Spleen (tissue), 11 donors: ENCODE results near the gene TMCC3. TPM values are rescaled to one million over a fixed set of nuclear protein-coding genes. Genes with fewer than 3 reads are reported as not detected.

Experiments used
- DNase-seq: peaks from one replicate; pipeline ENCODE4 v3.0.0-alpha.2; 2020
- H3K27ac ChIP-seq, 8 donors: fragments of 200-600 bp; sonication (generic) in 7 of 8; 1 replicate in 4 of 8; 2 replicates in 4 of 8; pipeline versions ENCODE4 v1.5.0 to v1.8.0; 2016 to 2021; ENCODE audit warnings: inconsistent platforms in 4 of 8, mild to moderate bottlenecking in 4 of 8, moderate library complexity in 1 of 8
- H3K27me3 ChIP-seq, 7 donors: fragments of 200-600 bp; sonication (generic) in 6 of 7; replicated peaks in 1 of 7; 1 replicate in 4 of 7; 2 replicates in 3 of 7; pipeline versions ENCODE4 v1.5.0 to v1.8.0; 2016 to 2021; ENCODE audit warnings: inconsistent platforms in 3 of 7, mild to moderate bottlenecking in 1 of 7
- H3K36me3 ChIP-seq, 6 donors: fragments of 200-600 bp; sonication (generic) in 5 of 6; 1 replicate in 4 of 6; 2 replicates in 2 of 6; pipeline versions ENCODE4 v1.5.0 to v1.8.0; 2016 to 2021; ENCODE audit warnings: inconsistent platforms in 2 of 6
- H3K4me1 ChIP-seq, 6 donors: fragments of 200-600 bp; sonication (generic) in 5 of 6; 1 replicate in 3 of 6; 2 replicates in 3 of 6; pipeline versions ENCODE4 v1.5.0 to v1.8.0; 2016 to 2021; ENCODE audit warnings: inconsistent platforms in 3 of 6
- H3K4me3 ChIP-seq, 8 donors: fragments of 200-600 bp; sonication (generic) in 7 of 8; 1 replicate in 4 of 8; 2 replicates in 4 of 8; pipeline versions ENCODE4 v1.5.0 to v1.8.0; 2016 to 2021; ENCODE audit warnings: inconsistent platforms in 4 of 8, mild to moderate bottlenecking in 4 of 8, moderate library complexity in 2 of 8
- H3K9me3 ChIP-seq, 8 donors: fragments of 200-600 bp; sonication (generic) in 7 of 8; 1 replicate in 4 of 8; 2 replicates in 4 of 8; pipeline versions ENCODE4 v1.5.0 to v1.8.0; 2016 to 2021; ENCODE audit warnings: inconsistent platforms in 4 of 8
- CTCF ChIP-seq, 11 experiments: fragments of 200-600 bp in 7 of 11; fragments of 450-650 bp in 4 of 11; sonication (generic) in 4 of 11; IDR thresholded peaks in 8 of 11; conservative IDR thresholded peaks in 3 of 11; 1 replicate in 7 of 11; 2 replicates in 4 of 11; pipeline versions ENCODE4 v1.4.0 to v1.8.0; 2016 to 2021; ENCODE audit warnings: antibody characterized with exemption in 11 of 11, inconsistent platforms in 4 of 11, mild to moderate bottlenecking in 1 of 11
- POLR2A ChIP-seq, 3 donors: fragments of 450-650 bp; IDR thresholded peaks; one replicate each; pipeline ENCODE4 v1.5.1; 2017; ENCODE audit warnings: antibody characterized with exemption in 3 of 3, mild to moderate bottlenecking in 1 of 3
- POLR2AphosphoS5 ChIP-seq, 3 donors: sonication (generic); formaldehyde crosslinking; IDR thresholded peaks; one replicate each; pipeline ENCODE4 v1.5.1; 2017; ENCODE audit warnings: antibody characterized with exemption in 3 of 3
- WGBS, 5 donors: extraction: QIAGEN DNeasy Blood & Tissue Kit in 3 of 5; methylation state at CpG; one replicate each; pipeline versions ENCODE4 v1.1.5 to v1.1.7; 2013 to 2018; 5-methylcytosine and 5-hydroxymethylcytosine counted together
- intact Hi-C: fragments of 100-400 bp; cut with DNase I; formaldehyde crosslinking; loops from one replicate; pipeline ENCODE4 v1.15.0; 2023; ENCODE audit warnings: low total_unique reads
- polyA plus RNA-seq, 3 donors: library from polyadenylated mRNA; stranded (reverse); fragments of 200-250 nt; gene quantifications; one replicate each; pipeline ENCODE4 v1.2.1, GENCODE V29; 2013
- total RNA-seq, 7 donors: library from RNA; depleted of rRNA in 3 of 7; stranded (reverse); fragments of >200 nt in 3 of 7; fragmentation: NEBNext Ultra II Directional in 4 of 7; extraction: Animal tissue kit (Norgen Biotek cat#: 25700) in 4 of 7; gene quantifications; one replicate each; pipeline versions ENCODE4 v1.1.0 to v1.2.1, GENCODE V29; 2016 to 2021
- donor health status: healthy with polysubstance abuse.
- donor health status: DM: no; HTN: no; CAD: no; lungs with moderate emphysema.
- donor health status: DM: no; HTN: no; CAD: no.
- donor health status: Bipolar disorder and iron deficiency.
- donor health status: healthy.
- donor health status: DM: no; HTN: no; CAD: no.
- donor health status: DM: yes; HTN: yes; CAD: no.

TMCC3 gene
- total and polyA plus RNA-seq, 10 donors = 2.9 to 41.3 (median 27.7) TPM

GRCh38 chr12:94557746-94558295 is 92.5 kb downstream of the TMCC3 start:
- H3K27ac ChIP-seq = no peak overlapping the region
- intact Hi-C loops = no loop called here
- WGBS, 5 donors = 81 to 100% (median 100%) methylated on average over 1 of the region's 1 CpG
- H3K27me3 ChIP-seq = no peaks in the 10 kb centered on the region
- H3K9me3 ChIP-seq = no peaks in the 10 kb centered on the region
- no peaks in the 10 kb centered on the region for H3K36me3 ChIP-seq
- TF ChIP-seq POLR2AphosphoS5 (IDR thresholded peaks at IDR 0.05) (no peak), POLR2A (IDR thresholded peaks at IDR 0.05) (no peak), CTCF (IDR thresholded peaks at IDR 0.05 in 8 of 11, conservative IDR thresholded peaks at IDR 0.05 in 3 of 11) (no peak)
- H3K4me3 ChIP-seq = no peak overlapping the region
- no peak for DNase-seq
- peaks cover 0 to 17% (median 3%) of the 10 kb centered on the region in 6 donors for H3K4me1 ChIP-seq

- 83 to 95% (median 90%) methylated on average over 3 of the region's 3 CpGs for WGBS, 5 donors
- TF ChIP-seq POLR2AphosphoS5 (IDR thresholded peaks at IDR 0.05) (no peak), CTCF (IDR thresholded peaks at IDR 0.05 in 8 of 11, conservative IDR thresholded peaks at IDR 0.05 in 3 of 11) (no peak), POLR2A (IDR thresholded peaks at IDR 0.05) (no peak)
- no peak overlapping the region for H3K4me3 ChIP-seq
- intact Hi-C loops = no loop called here
- H3K27me3 ChIP-seq = no peaks in the 10 kb centered on the region
- no peaks in the 10 kb centered on the region for H3K9me3 ChIP-seq
- H3K4me1 ChIP-seq = peaks cover 0 to 5% (median 0%) of the 10 kb centered on the region in 6 donors
- no peak overlapping the region for H3K27ac ChIP-seq
- no peaks in the 10 kb centered on the region for H3K36me3 ChIP-seq
- no peak for DNase-seq
These were observed 94.7 kb downstream of the TMCC3 start for GRCh38 chr12:94555687-94556086.

- no peak for TF ChIP-seq CTCF (IDR thresholded peaks at IDR 0.05 in 8 of 11, conservative IDR thresholded peaks at IDR 0.05 in 3 of 11)
- no peak for TF ChIP-seq POLR2A (IDR thresholded peaks at IDR 0.05)
- no peak for TF ChIP-seq POLR2AphosphoS5 (IDR thresholded peaks at IDR 0.05)
- H3K4me3 ChIP-seq = no peak overlapping the region
- no peaks in the 10 kb centered on the region for H3K36me3 ChIP-seq
- WGBS, 5 donors = 89 to 93% (median 89%) methylated on average over 15 of the region's 15 CpGs
- no peak for DNase-seq
- no peaks in the 10 kb centered on the region for H3K27me3 ChIP-seq
- no peaks in the 10 kb centered on the region for H3K4me1 ChIP-seq
- H3K27ac ChIP-seq = no peak overlapping the region
- no peaks in the 10 kb centered on the region for H3K9me3 ChIP-seq
- intact Hi-C loops = no loop called here
These were observed 96.5 kb downstream of the TMCC3 start for GRCh38 chr12:94553875-94554274.

- Histone ChIP-seq H3K9me3 (peaks cover 0 to 7% (median 2%) of the 10 kb centered on the region in 8 donors), H3K27ac (no peak overlapping the region), H3K4me3 (no peak overlapping the region), H3K27me3 (no peaks in the 10 kb centered on the region), H3K36me3 (no peaks in the 10 kb centered on the region), H3K4me1 (no peaks in the 10 kb centered on the region)
- intact Hi-C loops = no loop called here
- WGBS, 5 donors = 71 to 92% (median 78%) methylated on average over 5 to 6 of the region's 6 CpGs
- no peak for TF ChIP-seq POLR2A (IDR thresholded peaks at IDR 0.05)
- TF ChIP-seq POLR2AphosphoS5 (IDR thresholded peaks at IDR 0.05) = no peak
- no peak for TF ChIP-seq CTCF (IDR thresholded peaks at IDR 0.05 in 8 of 11, conservative IDR thresholded peaks at IDR 0.05 in 3 of 11)
- DNase-seq = no peak
These were observed 97.2 kb downstream of the TMCC3 start for GRCh38 chr12:94553130-94553519.
